ENCODE data around the gene FOXF1. TPM values are rescaled to one million over a fixed set of nuclear protein-coding genes. Genes with fewer than 3 reads are reported as not detected.

The FOXF1 gene
- total RNA-seq, 2 experiments from 2014 or later, result not detected

- H3K27me3 Mint-ChIP-seq, result peaks cover 76% of the 10 kb centered on the region
- ATAC-seq (ENCODE audit: poor library complexity) (no peak), DNase-seq (no peak)
- CTCF ChIA-PET, result no interaction called here
- H3K36me3 Mint-ChIP-seq (ENCODE audit: low read depth), result no peaks in the 10 kb centered on the region
- H3K27ac ChIP-seq (ENCODE audit: low read depth in 1 of 2, low read length in 2 of 2), result no peak overlapping the region
- H3K36me3 ChIP-seq (ENCODE audit: insufficient read depth, low read length), result no peaks in the 10 kb centered on the region
- peaks cover 0 to 13% of the 10 kb centered on the region in 2 experiments for H3K9me3 ChIP-seq (ENCODE audit: control insufficient read depth in 1 of 2, insufficient read depth in 1 of 2, low read length in 2 of 2)
- H3K9me3 Mint-ChIP-seq, result no peaks in the 10 kb centered on the region
- intact Hi-C loops (cut with DNase I, micrococcal nuclease), result no loop called here
- H3K4me1 ChIP-seq (ENCODE audit: insufficient read depth, low read length), result peaks cover 23% of the 10 kb centered on the region
- H3K4me3 ChIP-seq (ENCODE audit: low read length), result no peak overlapping the region
- POLR2A ChIA-PET, result no interaction called here
- H3K27me3 ChIP-seq (ENCODE audit: control insufficient read depth in 1 of 2, insufficient read depth in 2 of 2, low read length in 2 of 2), result peaks cover 73 to 81% of the 10 kb centered on the region in 2 experiments
- peak overlapping the region; percentile 70 for H3K4me3 Mint-ChIP-seq
- H3K27ac Mint-ChIP-seq, result no peak overlapping the region
- H3K4me1 Mint-ChIP-seq (ENCODE audit: low read depth), result peaks cover 33% of the 10 kb centered on the region
- no peak for TF ChIP-seq CTCF (IDR thresholded peaks at IDR 0.05)
Measured at GRCh38 chr16:86505899-86506864, 4.1 kb upstream of the FOXF1 start.

- Histone ChIP-seq H3K27ac (ENCODE audit: low read depth in 1 of 2, low read length in 2 of 2) (no peak overlapping the region), H3K27me3 (ENCODE audit: control insufficient read depth in 1 of 2, insufficient read depth in 2 of 2, low read length in 2 of 2) (peaks cover 74 to 79% of the 10 kb centered on the region in 2 experiments), H3K36me3 (ENCODE audit: insufficient read depth, low read length) (no peaks in the 10 kb centered on the region), H3K4me3 (ENCODE audit: low read length) (no peak overlapping the region), H3K4me1 (ENCODE audit: insufficient read depth, low read length) (peaks cover 23% of the 10 kb centered on the region), H3K9me3 (ENCODE audit: control insufficient read depth in 1 of 2, insufficient read depth in 1 of 2, low read length in 2 of 2) (peaks cover 0 to 20% of the 10 kb centered on the region in 2 experiments)
- Mint-ChIP-seq H3K27me3 (peaks cover 68% of the 10 kb centered on the region), H3K27ac (no peak overlapping the region), H3K4me3 (peak overlapping the region; percentile 70), H3K9me3 (no peaks in the 10 kb centered on the region), H3K4me1 (ENCODE audit: low read depth) (peaks cover 38% of the 10 kb centered on the region), H3K36me3 (ENCODE audit: low read depth) (no peaks in the 10 kb centered on the region)
- no peak for ATAC-seq (ENCODE audit: poor library complexity)
- ChIA-PET POLR2A (no interaction called here), CTCF (no interaction called here)
- no peak for DNase-seq
- intact Hi-C loops (cut with DNase I, micrococcal nuclease), result no loop called here
- no peak for TF ChIP-seq CTCF (IDR thresholded peaks at IDR 0.05)
Measured at GRCh38 chr16:86507173-86508027, 2.9 kb upstream of the FOXF1 start.

- Histone ChIP-seq H3K27me3 (ENCODE audit: control insufficient read depth in 1 of 2, insufficient read depth in 2 of 2, low read length in 2 of 2) (peaks cover 74 to 79% of the 10 kb centered on the region in 2 experiments), H3K9me3 (ENCODE audit: control insufficient read depth in 1 of 2, insufficient read depth in 1 of 2, low read length in 2 of 2) (peaks cover 0 to 25% of the 10 kb centered on the region in 2 experiments), H3K4me1 (ENCODE audit: insufficient read depth, low read length) (peaks cover 23% of the 10 kb centered on the region), H3K4me3 (ENCODE audit: low read length) (no peak overlapping the region), H3K36me3 (ENCODE audit: insufficient read depth, low read length) (no peaks in the 10 kb centered on the region), H3K27ac (ENCODE audit: low read depth in 1 of 2, low read length in 2 of 2) (no peak overlapping the region)
- intact Hi-C loops (cut with DNase I, micrococcal nuclease), result no loop called here
- no peak for TF ChIP-seq CTCF (IDR thresholded peaks at IDR 0.05)
- ChIA-PET CTCF (no interaction called here), POLR2A (no interaction called here)
- Mint-ChIP-seq H3K4me3 (peak overlapping the region; percentile 86), H3K27ac (no peak overlapping the region), H3K4me1 (ENCODE audit: low read depth) (peaks cover 38% of the 10 kb centered on the region), H3K27me3 (peaks cover 66% of the 10 kb centered on the region), H3K36me3 (ENCODE audit: low read depth) (no peaks in the 10 kb centered on the region), H3K9me3 (no peaks in the 10 kb centered on the region)
- ATAC-seq (ENCODE audit: poor library complexity) (no peak), DNase-seq (no peak)
Measured at GRCh38 chr16:86508028-86508946, 2.0 kb upstream of the FOXF1 start.

Measured in CD4-positive, alpha-beta T cell (primary cell).